CD4-positive, alpha-beta T cell treated with Interleukin-2 at 100 ng/mL for 4 hours (primary cell): ENCODE measurements around the gene DGKQ.
A peak's percentile ranks its signal among the peaks of the same experiment; 100 is the strongest.
"Not testable (repeated sequence)": the region's sequence is repeated elsewhere in the genome, so short reads cannot be mapped to it uniquely, and the experiment has no call there.

Experiments used
- DNase-seq: peaks from one replicate; pipeline ENCODE4 v3.0.0-alpha.2; 2020; ENCODE audit warnings: low spot score

Gene DGKQ

GRCh38 chr4:993111-994029, 20.0 kb upstream of the DGKQ start, which contains the start of gene SLC26A1:
Gene SLC26A1 (minus strand): TSS chr4:993404. CDS start chr4:991703, 1,701 bp downstream.
- no peak for DNase-seq

DNA sequence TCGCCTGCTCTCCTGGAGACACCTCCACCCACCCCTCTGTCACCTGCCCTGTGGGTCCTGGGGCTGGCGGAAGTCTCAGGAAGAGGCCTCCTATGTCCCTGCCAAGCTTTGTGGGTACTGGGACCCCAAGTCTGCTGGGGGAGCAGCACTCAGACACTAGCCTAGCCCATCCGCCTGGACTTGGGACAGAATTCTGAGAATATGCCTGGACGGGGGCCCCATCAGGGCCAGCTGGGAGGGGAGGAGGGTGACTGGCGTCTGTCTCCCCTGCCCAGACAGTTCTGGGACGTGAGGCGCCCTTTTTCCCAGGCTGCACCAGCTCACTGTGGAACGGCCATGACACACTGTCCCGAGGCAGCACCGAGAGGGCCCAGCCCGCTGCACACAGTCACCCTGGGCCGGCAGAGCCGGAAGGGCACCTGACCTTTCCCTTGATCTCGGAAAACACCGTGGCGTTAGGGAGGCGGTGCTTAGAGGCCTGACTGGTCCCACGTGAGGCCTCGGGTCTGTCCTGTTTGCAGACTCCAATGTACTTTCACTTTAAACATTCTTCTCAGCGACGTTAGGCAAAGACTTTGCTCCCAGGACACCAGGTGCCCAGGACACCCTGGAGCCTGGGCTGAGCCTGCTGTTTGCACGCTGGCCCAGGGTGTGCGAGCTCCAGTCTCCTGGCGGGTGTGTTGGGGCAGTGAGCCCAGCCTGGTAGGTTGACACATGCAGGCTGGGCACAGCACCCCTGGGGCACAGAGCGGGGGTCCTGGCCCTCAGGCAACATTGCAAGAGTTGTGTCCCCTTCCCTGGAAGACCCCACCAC, 19.1 kb upstream of the DGKQ start:
- DNase-seq = no peak

- DNase-seq = no peak
Observed at GRCh38 chr4:991451-992296, 18.3 kb upstream of the DGKQ start.

- no peak for DNase-seq
Observed at GRCh38 chr4:990746-991367, 17.5 kb upstream of the DGKQ start.

- DNase-seq = no peak
Observed at GRCh38 chr4:989722-990471, 16.5 kb upstream of the DGKQ start.

GRCh38 chr4:988726-989721, 15.7 kb upstream of the DGKQ start:
- DNase-seq = no peak

DNA sequence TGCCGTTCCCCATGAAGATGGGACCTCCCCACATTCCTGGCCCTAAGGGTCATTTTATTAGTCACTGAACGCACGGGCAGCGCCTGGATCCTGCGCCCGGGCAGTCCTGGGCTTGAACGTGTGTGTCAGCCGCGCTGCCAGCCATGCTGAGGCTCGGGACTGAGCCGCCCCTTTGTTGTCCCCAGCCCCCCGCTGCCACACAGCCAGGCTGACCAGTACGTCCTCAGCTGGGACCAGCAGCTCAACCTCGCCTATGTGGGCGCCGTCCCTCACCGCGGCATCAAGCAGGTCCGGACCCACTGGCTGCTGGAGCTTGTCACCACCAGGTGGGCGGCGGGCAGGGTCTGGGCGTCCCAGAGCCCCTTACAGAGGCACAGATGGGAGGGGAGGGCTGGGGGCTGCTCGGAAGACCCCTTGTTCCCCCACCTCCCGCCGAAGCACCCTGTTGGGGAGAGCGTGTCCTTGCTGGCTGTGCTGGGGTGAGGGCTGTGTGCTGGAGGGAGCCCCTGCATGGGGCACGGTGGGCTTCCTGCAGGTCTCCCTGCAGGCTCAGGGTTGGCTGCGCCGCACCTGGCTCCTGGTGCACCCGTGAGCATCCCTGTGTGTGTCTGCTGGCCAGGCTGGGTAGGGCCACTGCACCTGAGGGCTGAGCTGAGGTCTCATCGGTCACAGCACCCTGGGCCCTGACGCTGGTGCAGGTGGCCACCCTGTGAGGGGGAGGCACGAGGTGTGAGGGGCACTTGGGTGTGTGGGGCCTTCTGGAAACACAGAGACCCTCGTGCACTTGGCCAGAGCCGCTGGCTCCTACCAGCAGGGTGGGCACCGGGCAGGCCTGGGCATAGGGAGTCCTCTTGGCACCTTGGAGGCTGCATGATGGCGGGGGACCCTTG, 14.5 kb upstream of the DGKQ start:
- no peak for DNase-seq

DNA sequence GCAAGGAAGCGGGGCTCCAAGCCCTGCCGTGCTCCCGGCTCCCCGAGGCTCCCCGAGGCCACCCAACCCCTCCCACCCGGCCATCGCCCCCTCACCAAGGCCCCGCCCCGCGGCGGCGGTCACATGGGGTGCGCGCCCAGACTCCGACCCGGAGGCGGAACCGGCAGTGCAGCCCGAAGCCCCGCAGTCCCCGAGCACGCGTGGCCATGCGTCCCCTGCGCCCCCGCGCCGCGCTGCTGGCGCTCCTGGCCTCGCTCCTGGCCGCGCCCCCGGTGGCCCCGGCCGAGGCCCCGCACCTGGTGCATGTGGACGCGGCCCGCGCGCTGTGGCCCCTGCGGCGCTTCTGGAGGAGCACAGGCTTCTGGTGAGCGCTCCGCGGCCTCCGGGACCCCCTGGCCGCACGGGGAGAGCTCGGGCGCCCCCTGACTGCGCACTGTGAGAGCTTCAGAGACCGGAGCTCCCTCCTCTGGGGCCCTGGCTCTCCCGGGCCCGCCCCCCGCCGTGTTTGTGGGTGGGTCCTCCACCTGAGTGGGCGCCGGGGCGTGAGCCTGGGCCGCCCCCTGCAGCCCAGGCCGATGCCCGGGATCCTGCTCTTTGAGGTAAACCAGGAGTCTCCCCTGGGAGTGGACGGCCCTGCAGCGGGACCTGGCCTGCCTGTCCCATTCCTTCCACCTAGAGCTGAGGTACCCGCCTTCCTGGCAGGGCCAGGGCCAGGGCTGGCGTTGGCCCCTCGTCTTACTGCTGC, 13.7 kb upstream of the DGKQ start, which contains the start of gene IDUA:
IDUA (plus strand) TSS at position 166 of the 745 bp plus-strand sequence; CDS start at position 207, 41 bp downstream.
- peak; percentile 86 for DNase-seq

GRCh38 chr4:986428-986878, 13.1 kb upstream of the DGKQ start:
- no peak for DNase-seq

- peak; percentile 67 for DNase-seq
Observed at GRCh38 chr4:985123-985830, 11.9 kb upstream of the DGKQ start.

- DNase-seq = no peak
Observed at GRCh38 chr4:984336-985054, 11.1 kb upstream of the DGKQ start.

- no peak for DNase-seq
Observed at GRCh38 chr4:982814-983213, 9.4 kb upstream of the DGKQ start.

DNA sequence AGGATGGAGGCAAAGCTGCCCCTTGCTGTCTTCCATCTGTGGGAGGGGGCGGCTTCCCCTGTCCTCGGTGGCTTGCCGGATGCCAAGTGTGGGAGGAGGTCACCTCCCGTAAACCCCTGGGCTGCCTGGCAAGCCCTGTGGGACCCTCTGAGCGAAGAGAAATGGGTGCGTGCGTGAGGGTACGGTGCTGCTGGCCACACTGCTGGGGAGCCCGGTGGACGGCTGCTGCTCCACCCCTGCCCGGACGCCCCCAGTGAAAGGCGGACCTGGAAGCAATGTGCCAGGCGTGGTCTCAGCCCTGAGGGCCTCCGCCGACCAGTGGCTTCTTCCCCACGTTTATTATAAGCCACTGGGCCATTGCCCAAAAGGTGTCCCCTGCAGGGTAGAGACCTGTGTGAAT, 8.9 kb upstream of the DGKQ start:
- no peak for DNase-seq

- DNase-seq = no peak
Observed at GRCh38 chr4:978957-979701, 5.8 kb upstream of the DGKQ start.

GRCh38 chr4:976016-976415, 2.6 kb upstream of the DGKQ start:
- not testable (repeated sequence) for DNase-seq
